Neuronal stem cell (in vitro differentiated cells): ENCODE measurements around the gene MSX1.

Source experiments
- DNase-seq: peaks from one replicate; pipeline ENCODE4 v3.0.0-alpha.2; 2013; ENCODE audit warnings: low spot score
- H2AFZ ChIP-seq: one replicate; pipeline ENCODE4 v1.6.1; 2013; ENCODE audit warnings: mild to moderate bottlenecking, low read length, inconsistent platforms
- H2AK5ac ChIP-seq: 2 replicates; pipeline ENCODE4 v1.6.1; 2013; ENCODE audit warnings: low read depth, mild to moderate bottlenecking, inconsistent platforms, low read length, moderate library complexity, mixed read lengths
- H2BK120ac ChIP-seq: 2 replicates; pipeline ENCODE4 v1.6.1; 2013; ENCODE audit warnings: low read depth, mild to moderate bottlenecking, inconsistent platforms, low read length, moderate library complexity, mixed read lengths
- H2BK12ac ChIP-seq: one replicate; pipeline ENCODE4 v1.6.1; 2013; ENCODE audit warnings: low read length, inconsistent platforms
- H2BK15ac ChIP-seq: 2 replicates; pipeline ENCODE4 v1.6.1; 2013; ENCODE audit warnings: mild to moderate bottlenecking, low read length, inconsistent platforms, mixed read lengths
- H2BK5ac ChIP-seq: one replicate; pipeline ENCODE4 v1.6.1; 2013; ENCODE audit warnings: inconsistent platforms, mild to moderate bottlenecking, low read length, moderate library complexity
- H3K14ac ChIP-seq: one replicate; pipeline ENCODE4 v1.6.1; 2013; ENCODE audit warnings: low read length, inconsistent platforms
- H3K18ac ChIP-seq: 2 replicates; pipeline ENCODE4 v1.6.1; 2013; ENCODE audit warnings: low read length, inconsistent platforms
- H3K23ac ChIP-seq: 2 replicates; pipeline ENCODE4 v1.6.1; 2013; ENCODE audit warnings: low read depth, mild to moderate bottlenecking, mixed read lengths, low read length, inconsistent platforms; ENCODE audit not compliant: poor library complexity
- H3K27ac ChIP-seq: replicated peaks from 3 replicates; pipeline ENCODE4 v1.5.1; 2013; ENCODE audit warnings: low read length, inconsistent platforms
- H3K27me3 ChIP-seq, 3 experiments: 2 replicates each; pipeline ENCODE4 v1.6.1; 2013; ENCODE audit warnings: low read length in 3 of 3, mild to moderate bottlenecking in 2 of 3, inconsistent platforms in 1 of 3, low read depth in 1 of 3, mixed read lengths in 1 of 3, moderate library complexity in 1 of 3; ENCODE audit not compliant: control insufficient read depth in 3 of 3, insufficient read depth in 3 of 3
- H3K36me3 ChIP-seq, 2 donors: replicated peaks in 1 of 2; 2 replicates each; pipeline ENCODE4 v1.6.1; 2013; ENCODE audit warnings: low read length in 2 of 2; ENCODE audit not compliant: control insufficient read depth in 2 of 2, insufficient read depth in 2 of 2
- H3K4ac ChIP-seq: 2 replicates; pipeline ENCODE4 v1.6.1; 2013; ENCODE audit warnings: inconsistent platforms, mild to moderate bottlenecking, low read length, moderate library complexity
- H3K4me1 ChIP-seq, 2 donors: 1 replicate in 1 of 2; 2 replicates in 1 of 2; pipeline ENCODE4 v1.6.1; 2013; ENCODE audit warnings: low read length in 2 of 2, low read depth in 1 of 2; ENCODE audit not compliant: control insufficient read depth in 2 of 2, insufficient read depth in 1 of 2
- H3K4me2 ChIP-seq: one replicate; pipeline ENCODE4 v1.6.1; 2013; ENCODE audit warnings: mild to moderate bottlenecking, low read length, inconsistent platforms; ENCODE audit not compliant: insufficient read depth, poor library complexity, severe bottlenecking
- H3K4me3 ChIP-seq, 2 donors: 2 replicates each; pipeline ENCODE4 v1.5.1; 2013; ENCODE audit warnings: low read length in 2 of 2, mild to moderate bottlenecking in 2 of 2, inconsistent platforms in 1 of 2, moderate library complexity in 1 of 2
- H3K79me1 ChIP-seq: one replicate; pipeline ENCODE4 v1.6.1; 2013; ENCODE audit warnings: low read depth, mild to moderate bottlenecking, inconsistent platforms, low read length, moderate library complexity
- H3K9ac ChIP-seq: one replicate; pipeline ENCODE4 v1.6.1; 2013; ENCODE audit warnings: mild to moderate bottlenecking, low read depth, low read length, inconsistent platforms; ENCODE audit not compliant: poor library complexity
- H3K9me3 ChIP-seq, 2 donors: replicated peaks in 1 of 2; 2 replicates each; pipeline versions ENCODE3 to v1.6.1; 2013; ENCODE audit warnings: low read length in 2 of 2, mild to moderate bottlenecking in 2 of 2, inconsistent platforms in 1 of 2, low read depth in 1 of 2, mixed read lengths in 1 of 2, moderate library complexity in 1 of 2; ENCODE audit not compliant: control insufficient read depth in 2 of 2, insufficient read depth in 1 of 2
- H4K8ac ChIP-seq: one replicate; pipeline ENCODE4 v1.6.1; 2013; ENCODE audit warnings: low read depth, mild to moderate bottlenecking, inconsistent platforms, low read length, moderate library complexity
- H4K91ac ChIP-seq: one replicate; pipeline ENCODE4 v1.6.1; 2013; ENCODE audit warnings: low read length, low read depth, mild to moderate bottlenecking, inconsistent platforms; ENCODE audit not compliant: poor library complexity
- WGBS, 2 donors: extraction: QIAGEN DNeasy Blood & Tissue Kit; methylation state at CpG; one replicate each; pipeline ENCODE4 v1.1.7; 2013; ENCODE audit warnings: missing lambda C conversion rate in 2 of 2, mixed read lengths in 1 of 2; ENCODE audit not compliant: insufficient read length in 2 of 2, insufficient replicate concordance in 1 of 2; ENCODE audit errors: extremely low coverage in 2 of 2; 5-methylcytosine and 5-hydroxymethylcytosine counted together

The MSX1 gene

GRCh38 chr4:4901877-4902276, 42.4 kb downstream of the MSX1 start:
- H2AK5ac ChIP-seq = no peak overlapping the region
- no peak overlapping the region for H2BK15ac ChIP-seq
- H3K79me1 ChIP-seq = no peaks in the 10 kb centered on the region
- no peaks in the 10 kb centered on the region for H3K36me3 ChIP-seq
- no peak overlapping the region for H3K4me3 ChIP-seq
- no peak overlapping the region for H3K18ac ChIP-seq
- WGBS, 2 donors = no CpG with 5 or more reads among the region's 2 CpGs
- H3K9ac ChIP-seq = no peak overlapping the region
- H2BK12ac ChIP-seq = no peak overlapping the region
- H2BK5ac ChIP-seq = no peak overlapping the region
- no peaks in the 10 kb centered on the region for H3K27me3 ChIP-seq
- H2AFZ ChIP-seq = no peak overlapping the region
- DNase-seq = no peak
- H2BK120ac ChIP-seq = no peak overlapping the region
- H3K27ac ChIP-seq = no peak overlapping the region
- no peak overlapping the region for H3K4me2 ChIP-seq
- no peaks in the 10 kb centered on the region for H3K9me3 ChIP-seq
- H3K23ac ChIP-seq = no peak overlapping the region
- H3K4me1 ChIP-seq = no peaks in the 10 kb centered on the region
- H3K4ac ChIP-seq = no peak overlapping the region
- H4K91ac ChIP-seq = no peak overlapping the region
- H4K8ac ChIP-seq = no peak overlapping the region
- no peak overlapping the region for H3K14ac ChIP-seq

DNA sequence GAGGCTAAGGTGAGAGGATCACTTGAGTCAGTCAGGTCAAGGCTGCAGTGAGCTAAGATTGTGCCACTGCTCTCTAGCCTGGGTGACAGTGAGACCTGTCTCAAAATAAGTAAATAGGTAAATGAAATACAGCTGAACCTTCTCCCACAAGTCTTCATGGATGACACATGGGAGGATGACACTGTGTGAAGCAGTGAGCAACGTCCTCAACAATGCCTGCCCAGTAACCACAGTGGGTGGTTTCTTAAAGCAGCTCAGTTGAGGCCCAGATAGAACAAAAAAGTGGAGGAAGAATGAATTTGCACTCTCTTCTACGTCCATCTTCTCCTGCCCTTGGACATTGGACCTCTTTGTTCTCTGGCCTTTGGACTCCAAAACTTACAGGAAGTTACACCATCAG, 52.7 kb downstream of the MSX1 start:
- H3K4me1 ChIP-seq = no peaks in the 10 kb centered on the region
- H3K79me1 ChIP-seq = no peaks in the 10 kb centered on the region
- no peaks in the 10 kb centered on the region for H3K9me3 ChIP-seq
- H4K8ac ChIP-seq = no peak overlapping the region
- no peak overlapping the region for H3K23ac ChIP-seq
- H2AK5ac ChIP-seq = no peak overlapping the region
- H2AFZ ChIP-seq = no peak overlapping the region
- no peak overlapping the region for H2BK15ac ChIP-seq
- no peak overlapping the region for H3K9ac ChIP-seq
- no peak overlapping the region for H3K14ac ChIP-seq
- H2BK120ac ChIP-seq = no peak overlapping the region
- no peak overlapping the region for H2BK5ac ChIP-seq
- no peaks in the 10 kb centered on the region for H3K27me3 ChIP-seq
- no peak overlapping the region for H4K91ac ChIP-seq
- no peak overlapping the region for H3K4me2 ChIP-seq
- H3K27ac ChIP-seq = no peak overlapping the region
- no CpG with 5 or more reads among the region's 2 CpGs for WGBS, 2 donors
- no peak for DNase-seq
- H3K4ac ChIP-seq = no peak overlapping the region
- H3K36me3 ChIP-seq = no peaks in the 10 kb centered on the region
- H3K4me3 ChIP-seq = no peak overlapping the region
- H3K18ac ChIP-seq = no peak overlapping the region
- H2BK12ac ChIP-seq = no peak overlapping the region

- Histone ChIP-seq H3K4me2 (no peak overlapping the region), H3K4me1 (no peaks in the 10 kb centered on the region), H2AFZ (no peak overlapping the region), H4K8ac (no peak overlapping the region), H3K79me1 (no peaks in the 10 kb centered on the region), H3K4me3 (no peak overlapping the region), H4K91ac (no peak overlapping the region), H3K27ac (no peak overlapping the region), H3K36me3 (no peaks in the 10 kb centered on the region), H3K23ac (no peak overlapping the region), H3K9ac (no peak overlapping the region), H3K18ac (no peak overlapping the region), H2BK12ac (no peak overlapping the region), H3K27me3 (no peaks in the 10 kb centered on the region), H2BK15ac (no peak overlapping the region), H2BK120ac (no peak overlapping the region), H3K9me3 (no peaks in the 10 kb centered on the region), H3K14ac (no peak overlapping the region), H3K4ac (no peak overlapping the region), H2AK5ac (no peak overlapping the region), H2BK5ac (no peak overlapping the region)
- no CpG with 5 or more reads among the region's 2 CpGs for WGBS, 2 donors
- no peak for DNase-seq
Observed at GRCh38 chr4:4913147-4913561, 53.7 kb downstream of the MSX1 start.
